H1 (cell line): ENCODE data around the gene BOD1L2. TPM values are rescaled to one million over a fixed set of nuclear protein-coding genes. Genes with fewer than 3 reads are reported as not detected.

Experiments
- CTCF ChIA-PET: fragments of 300-600 bp; sonication (Branson Sonifier 250); formaldehyde crosslinking; loops from one replicate; lab custom pipeline; 2021; ENCODE audit not compliant: partially characterized antibody; lab: Charles Lee
- POLR2A ChIA-PET: fragments of 300-600 bp; sonication (Branson Sonifier 250); formaldehyde crosslinking; loops from one replicate; lab custom pipeline; 2021; ENCODE audit warnings: inconsistent platforms; ENCODE audit not compliant: partially characterized antibody; lab: Charles Lee
- DNase-seq, 2 experiments: peaks; one replicate each; pipeline versions ENCODE4 v3.0.0 to v3.0.0-alpha.2; 2010 to 2022; ENCODE audit warnings: low spot score in 2 of 2, low read depth in 1 of 2, mixed read lengths in 1 of 2
- FAIRE-seq: peaks from 2 replicates; lab custom pipeline; 2011; peaks lifted over from hg19 to GRCh38; lab: Jason Lieb, UNC
- H2AFZ ChIP-seq: 2 replicates; pipeline ENCODE4 v1.8.1; 2012; ENCODE audit warnings: low read length, inconsistent platforms
- H2AK5ac ChIP-seq: 2 replicates; pipeline ENCODE4 v1.6.1; 2013; ENCODE audit warnings: low read depth, low read length
- H2BK120ac ChIP-seq: replicated peaks from 2 replicates; pipeline ENCODE3; 2013; ENCODE audit warnings: low read depth, low read length, inconsistent platforms
- H2BK12ac ChIP-seq: 2 replicates; pipeline ENCODE4 v1.6.1; 2013; ENCODE audit warnings: low read depth, low read length
- H2BK15ac ChIP-seq: 2 replicates; pipeline ENCODE4 v1.6.1; 2013; ENCODE audit warnings: low read length
- H2BK20ac ChIP-seq: 2 replicates; pipeline ENCODE4 v1.6.1; 2013; ENCODE audit warnings: low read length
- H2BK5ac ChIP-seq: 2 replicates; pipeline ENCODE4 v1.6.1; 2013; ENCODE audit warnings: low read depth, low read length
- H3K14ac ChIP-seq: 2 replicates; pipeline ENCODE4 v1.6.1; 2013; ENCODE audit warnings: inconsistent platforms; ENCODE audit not compliant: insufficient read length
- H3K18ac ChIP-seq: 2 replicates; pipeline ENCODE4 v1.6.1; 2013; ENCODE audit warnings: low read length; ENCODE audit errors: extremely low read depth
- H3K23ac ChIP-seq: 2 replicates; pipeline ENCODE4 v1.6.1; 2013; ENCODE audit warnings: inconsistent platforms; ENCODE audit not compliant: insufficient read length
- H3K23me2 ChIP-seq: 2 replicates; pipeline ENCODE4 v1.6.1; 2013; ENCODE audit warnings: low read depth, low read length
- H3K27ac ChIP-seq: 2 replicates; pipeline ENCODE4 v1.6.1; 2011; ENCODE audit warnings: low read depth, low read length, inconsistent platforms
- H3K27me3 ChIP-seq, 4 experiments: replicated peaks in 1 of 4; 1 replicate in 1 of 4; 2 replicates in 3 of 4; pipeline versions ENCODE4 v1.6.1 to v1.8.1; 2011 to 2013; ENCODE audit warnings: low read length in 3 of 4, mild to moderate bottlenecking in 3 of 4, inconsistent platforms in 2 of 4, mixed read lengths in 2 of 4, moderate library complexity in 1 of 4; ENCODE audit not compliant: control insufficient read depth in 3 of 4, insufficient read depth in 3 of 4; ENCODE audit errors: extremely low read depth in 1 of 4
- H3K36me3 ChIP-seq, 4 experiments: 2 replicates each; pipeline versions ENCODE4 v1.6.1 to v1.8.1; 2011 to 2013; ENCODE audit warnings: mild to moderate bottlenecking in 4 of 4, low read length in 3 of 4, moderate library complexity in 2 of 4, control low read depth in 1 of 4, inconsistent platforms in 1 of 4; ENCODE audit not compliant: insufficient read depth in 4 of 4, control insufficient read depth in 2 of 4
- H3K4ac ChIP-seq: replicated peaks from 2 replicates; pipeline ENCODE3; 2013; ENCODE audit warnings: low read length, low read depth, mixed read lengths, inconsistent platforms; ENCODE audit not compliant: insufficient read length
- H3K4me1 ChIP-seq, 4 experiments: replicated peaks in 1 of 4; 1 replicate in 1 of 4; 2 replicates in 3 of 4; pipeline versions ENCODE4 v1.6.1 to v1.8.1; 2011 to 2013; ENCODE audit warnings: low read length in 3 of 4, inconsistent platforms in 2 of 4, mixed read lengths in 1 of 4; ENCODE audit not compliant: insufficient read depth in 4 of 4, control insufficient read depth in 3 of 4
- H3K4me2 ChIP-seq, 2 experiments: 2 replicates each; pipeline versions ENCODE4 v1.6.1 to v1.8.1; 2011 to 2013; ENCODE audit warnings: low read depth in 2 of 2, low read length in 2 of 2, control low read depth in 1 of 2, inconsistent platforms in 1 of 2, mild to moderate bottlenecking in 1 of 2; ENCODE audit not compliant: insufficient read depth in 1 of 2
- H3K4me3 ChIP-seq, 4 experiments: fragments of 200-600, 300-600 bp in 1 of 4; sonication (generic), shearing (Covaris generic), sonication (Bioruptor Twin) in 1 of 4; 2 replicates each; pipeline versions ENCODE4 v1.5.1 to v1.8.1; 2011 to 2016; ENCODE audit warnings: low read length in 4 of 4, low read depth in 3 of 4, control low read depth in 2 of 4, inconsistent platforms in 2 of 4, mild to moderate bottlenecking in 2 of 4, mixed read lengths in 1 of 4, moderate library complexity in 1 of 4; ENCODE audit not compliant: insufficient read depth in 2 of 4; ENCODE audit errors: extremely low read depth in 1 of 4
- H3K56ac ChIP-seq: replicated peaks from 2 replicates; pipeline ENCODE3; 2013; ENCODE audit warnings: low read depth, mild to moderate bottlenecking, mixed read lengths, low read length, inconsistent platforms; ENCODE audit not compliant: insufficient read length
- H3K79me1 ChIP-seq: 2 replicates; pipeline ENCODE4 v1.6.1; 2013; ENCODE audit warnings: low read depth, low read length, control low read depth
- H3K79me2 ChIP-seq, 2 experiments: 2 replicates each; pipeline versions ENCODE4 v1.6.1 to v1.8.1; 2012 to 2013; ENCODE audit warnings: low read length in 2 of 2, mild to moderate bottlenecking in 2 of 2, inconsistent platforms in 1 of 2; ENCODE audit not compliant: insufficient read depth in 2 of 2, control insufficient read depth in 1 of 2
- H3K9ac ChIP-seq, 4 experiments: replicated peaks in 1 of 4; 1 replicate in 1 of 4; 2 replicates in 3 of 4; pipeline versions ENCODE4 v1.6.1 to v1.8.1; 2011 to 2013; ENCODE audit warnings: low read depth in 3 of 4, low read length in 3 of 4, control low read depth in 2 of 4, mild to moderate bottlenecking in 2 of 4, moderate library complexity in 2 of 4, inconsistent platforms in 1 of 4; ENCODE audit errors: extremely low read depth in 1 of 4
- H3K9me3 ChIP-seq, 2 experiments: 2 replicates each; pipeline versions ENCODE4 v1.6.1 to v1.8.1; 2012 to 2013; ENCODE audit warnings: mild to moderate bottlenecking in 2 of 2, moderate library complexity in 2 of 2, control low read depth in 1 of 2, inconsistent platforms in 1 of 2, low read depth in 1 of 2, low read length in 1 of 2, mixed read lengths in 1 of 2; ENCODE audit not compliant: insufficient read depth in 2 of 2
- H4K20me1 ChIP-seq, 2 experiments: replicated peaks in 1 of 2; 2 replicates each; pipeline versions ENCODE3 to v1.8.1; 2011 to 2013; ENCODE audit warnings: inconsistent platforms in 2 of 2, low read length in 2 of 2, mild to moderate bottlenecking in 1 of 2; ENCODE audit not compliant: insufficient read depth in 2 of 2, control insufficient read depth in 1 of 2
- H4K5ac ChIP-seq: 2 replicates; pipeline ENCODE4 v1.6.1; 2013; ENCODE audit warnings: low read length, low read depth, mixed read lengths, inconsistent platforms; ENCODE audit not compliant: insufficient read length
- H4K8ac ChIP-seq: 2 replicates; pipeline ENCODE4 v1.8.0; 2013; ENCODE audit warnings: mild to moderate bottlenecking, moderate library complexity, low read length, inconsistent platforms; ENCODE audit not compliant: insufficient read depth; ENCODE audit errors: extremely low read depth
- H4K91ac ChIP-seq: replicated peaks from 2 replicates; pipeline ENCODE3; 2013; ENCODE audit warnings: low read length, mixed read lengths, inconsistent platforms; ENCODE audit not compliant: insufficient read length
- NRF1 ChIP-seq: IDR thresholded peaks from 2 replicates; pipeline ENCODE4 v1.6.1; 2011; ENCODE audit warnings: mild to moderate bottlenecking, low read depth, low read length, improper control_type of control experiment
- WGBS, 2 experiments: shearing (Covaris generic) in 1 of 2; methylation state at CpG; one replicate each; pipeline versions ENCODE4 v1.1.6 to v1.1.7; 2013 to 2015; ENCODE audit warnings: low lambda C conversion rate in 2 of 2, mixed read lengths in 2 of 2, inconsistent platforms in 1 of 2, low coverage in 1 of 2, missing lambda C conversion rate in 1 of 2; ENCODE audit not compliant: insufficient replicate concordance in 2 of 2, insufficient coverage in 1 of 2, insufficient read length in 1 of 2; ENCODE audit errors: extremely low coverage in 1 of 2, missing lambda C conversion rate in 1 of 2; 5-methylcytosine and 5-hydroxymethylcytosine counted together
- polyA plus RNA-seq, 7 experiments: library from polyadenylated mRNA; depleted of rRNA in 3 of 7; stranded (reverse) in 5 of 7; unstranded in 2 of 7; fragments of >200 nt in 5 of 7; fragments of 200-250 nt in 2 of 7; gene quantifications; 1 replicate in 5 of 7; 2 replicates in 1 of 7; 4 replicates in 1 of 7; pipeline versions ENCODE4 v1.2.1 to v1.2.3, GENCODE V29; 2011 to 2013; ENCODE audit warnings: missing spikeins in 2 of 7, mixed read lengths in 2 of 7
- total RNA-seq: library from RNA; stranded (reverse); fragmentation: NEBNext Ultra II Directional; extraction: Animal tissue kit (Norgen Biotek cat#: 25700); gene quantifications from 2 replicates; pipeline ENCODE4 v1.2.1, GENCODE V29; 2021

Gene BOD1L2
- total and polyA plus RNA-seq, 2 of the 8 experiments (the other 6 are each of a cell fraction or from before 2014, with no cell fraction given) = not detected

GRCh38 chr18:57164401-57164800, 17.5 kb downstream of the BOD1L2 start:
- Histone ChIP-seq H3K4me2 (no peak overlapping the region), H2BK120ac (no peak overlapping the region), H3K4ac (no peak overlapping the region), H3K14ac (no peak overlapping the region), H3K27me3 (no peaks in the 10 kb centered on the region), H3K23me2 (no peaks in the 10 kb centered on the region), H3K79me2 (no peaks in the 10 kb centered on the region), H3K27ac (no peak overlapping the region), H4K20me1 (no peaks in the 10 kb centered on the region), H3K18ac (no peak overlapping the region), H4K91ac (no peak overlapping the region), H3K4me3 (no peak overlapping the region), H2AFZ (no peak overlapping the region), H4K8ac (no peak overlapping the region), H3K56ac (no peak overlapping the region), H2BK12ac (no peak overlapping the region), H2BK15ac (no peak overlapping the region), H4K5ac (no peak overlapping the region), H3K79me1 (no peaks in the 10 kb centered on the region), H3K9me3 (peaks cover 2 to 7% of the 10 kb centered on the region in 2 experiments; a peak in 3 of 4 replicates), H2BK20ac (no peak overlapping the region), H2AK5ac (no peak overlapping the region), H2BK5ac (no peak overlapping the region), H3K36me3 (no peaks in the 10 kb centered on the region; a peak in 1 of 8 replicates), H3K9ac (no peak overlapping the region), H3K4me1 (no peaks in the 10 kb centered on the region), H3K23ac (no peak overlapping the region)
- FAIRE-seq = no peak
- TF ChIP-seq NRF1 = no peak
- ChIA-PET CTCF (no interaction called here), POLR2A (no interaction called here)
- DNase-seq = peak in 1 of 2 experiments; percentile 31
- 86% methylated on average over 6 of the region's 6 CpGs; no CpG with 5 or more reads in 1 of the 2 experiments for WGBS, 2 experiments
